ENCODE results near the gene PPIF. TPM values are rescaled to one million over a fixed set of nuclear protein-coding genes. Genes with fewer than 3 reads are reported as not detected.

The PPIF gene
- total and polyA plus RNA-seq, 4 donors = 22.2 to 84.3 (median 60.0) TPM

- 73% methylated on average over 5 of the region's 5 CpGs for WGBS
- TF ChIP-seq MAX (IDR thresholded peaks at IDR 0.05) (no peak), FOXA2 (IDR thresholded peaks at IDR 0.05) (no peak), ATF3 (IDR thresholded peaks at IDR 0.05) (no peak), HNF4G (IDR thresholded peaks at IDR 0.05) (no peak), SP1 (IDR thresholded peaks at IDR 0.05) (peak; percentile 18), RXRA (IDR thresholded peaks at IDR 0.05) (peak in 1 of 2 donors; percentile 54), HNF4A (conservative IDR thresholded peaks at IDR 0.05) (peak; percentile 20 to 50), TAF1 (conservative IDR thresholded peaks at IDR 0.05) (no peak), REST (IDR thresholded peaks at IDR 0.05) (no peak), EGR1 (IDR thresholded peaks at IDR 0.05; ENCODE audit: low read depth in 2 of 2) (no peak), FOXA1 (IDR thresholded peaks at IDR 0.05) (no peak), JUND (IDR thresholded peaks at IDR 0.05) (no peak), RAD21 (IDR thresholded peaks at IDR 0.05) (no peak), GABPA (IDR thresholded peaks at IDR 0.05 in 1 of 2, conservative IDR thresholded peaks at IDR 0.05 in 1 of 2) (no peak), YY1 (IDR thresholded peaks at IDR 0.05) (no peak), NR2F2 (IDR thresholded peaks at IDR 0.05) (peak; percentile 46), ZBTB33 (IDR thresholded peaks at IDR 0.05) (no peak)
- TF ChIP-seq, protein P1, sequence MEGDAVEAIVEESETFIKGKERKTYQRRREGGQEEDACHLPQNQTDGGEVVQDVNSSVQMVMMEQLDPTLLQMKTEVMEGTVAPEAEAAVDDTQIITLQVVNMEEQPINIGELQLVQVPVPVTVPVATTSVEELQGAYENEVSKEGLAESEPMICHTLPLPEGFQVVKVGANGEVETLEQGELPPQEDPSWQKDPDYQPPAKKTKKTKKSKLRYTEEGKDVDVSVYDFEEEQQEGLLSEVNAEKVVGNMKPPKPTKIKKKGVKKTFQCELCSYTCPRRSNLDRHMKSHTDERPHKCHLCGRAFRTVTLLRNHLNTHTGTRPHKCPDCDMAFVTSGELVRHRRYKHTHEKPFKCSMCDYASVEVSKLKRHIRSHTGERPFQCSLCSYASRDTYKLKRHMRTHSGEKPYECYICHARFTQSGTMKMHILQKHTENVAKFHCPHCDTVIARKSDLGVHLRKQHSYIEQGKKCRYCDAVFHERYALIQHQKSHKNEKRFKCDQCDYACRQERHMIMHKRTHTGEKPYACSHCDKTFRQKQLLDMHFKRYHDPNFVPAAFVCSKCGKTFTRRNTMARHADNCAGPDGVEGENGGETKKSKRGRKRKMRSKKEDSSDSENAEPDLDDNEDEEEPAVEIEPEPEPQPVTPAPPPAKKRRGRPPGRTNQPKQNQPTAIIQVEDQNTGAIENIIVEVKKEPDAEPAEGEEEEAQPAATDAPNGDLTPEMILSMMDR (IDR thresholded peaks at IDR 0.05; ENCODE audit: low read depth, low read length, missing input control) = no peak
- no peak for DNase-seq (ENCODE audit: low spot score)
Observed at GRCh38 chr10:79340646-79341244, 6.5 kb upstream of the PPIF start.

More at GRCh38 chr10:79340646-79341244, 6.5 kb upstream of the PPIF start:
- Histone ChIP-seq H3K4me3 (ENCODE audit: low read depth in 1 of 3, low read length in 3 of 3) (no peak overlapping the region), H3K36me3 (ENCODE audit: control insufficient read depth in 4 of 4, insufficient read depth in 3 of 4, low read depth in 1 of 4, low read length in 3 of 4) (no peaks in the 10 kb centered on the region), H3K27me3 (ENCODE audit: control insufficient read depth in 4 of 4, insufficient read depth in 4 of 4, low read length in 3 of 4) (no peaks in the 10 kb centered on the region), H3K9me3 (ENCODE audit: control insufficient read depth in 4 of 4, low read length in 3 of 4) (no peaks in the 10 kb centered on the region), H3K9ac (ENCODE audit: low read depth in 1 of 2, low read length in 2 of 2) (no peak overlapping the region), H3K4me1 (ENCODE audit: control insufficient read depth in 4 of 4, insufficient read depth in 4 of 4, low read length in 3 of 4) (peaks cover 13 to 66% (median 57%) of the 10 kb centered on the region in 4 donors), H3K27ac (ENCODE audit: low read depth in 1 of 2, low read length in 2 of 2) (peak overlapping the region; percentile 9 to 17)
